Measurements from ENCODE around the gene LHX3.

Gene LHX3

GRCh38 chr9:136202454-136203407 is 2.2 kb downstream of the LHX3 start:
- no peak for DNase-seq (ENCODE audit: extremely low read depth, low read depth)
- no peak for TF ChIP-seq CTCF (IDR thresholded peaks at IDR 0.05; ENCODE audit: low read depth, low read length)

- no peak for TF ChIP-seq CTCF (IDR thresholded peaks at IDR 0.05; ENCODE audit: low read depth, low read length)
- no peak for DNase-seq (ENCODE audit: extremely low read depth, low read depth)
Observed at GRCh38 chr9:136201609-136202453, 3.1 kb downstream of the LHX3 start.

GRCh38 chr9:136201174-136201573 is 3.8 kb downstream of the LHX3 start:
- no peak for TF ChIP-seq CTCF (IDR thresholded peaks at IDR 0.05; ENCODE audit: low read depth, low read length)
- no peak for DNase-seq (ENCODE audit: extremely low read depth, low read depth)

GRCh38 chr9:136200424-136200823 is 4.5 kb downstream of the LHX3 start:
- no peak for DNase-seq (ENCODE audit: extremely low read depth, low read depth)
- TF ChIP-seq CTCF (IDR thresholded peaks at IDR 0.05; ENCODE audit: low read depth, low read length), result no peak

- DNase-seq (ENCODE audit: extremely low read depth, low read depth), result no peak
- TF ChIP-seq CTCF (IDR thresholded peaks at IDR 0.05; ENCODE audit: low read depth, low read length), result no peak
Observed at GRCh38 chr9:136199391-136200288, 5.3 kb downstream of the LHX3 start.

GRCh38 chr9:136198605-136199083 is 6.3 kb downstream of the LHX3 start:
- TF ChIP-seq CTCF (IDR thresholded peaks at IDR 0.05; ENCODE audit: low read depth, low read length), result no peak
- no peak for DNase-seq (ENCODE audit: extremely low read depth, low read depth)
